Ovary (tissue), 9 donors: ENCODE data around the gene GLI3. TPM values are rescaled to one million over a fixed set of nuclear protein-coding genes. Genes with fewer than 3 reads are reported as not detected.

Experiments used
- DNase-seq, 5 donors: peaks; one replicate each; pipeline ENCODE4 v3.0.0-alpha.2; 2019 to 2020
- H3K27ac ChIP-seq, 2 donors: fragments of 200-600 bp; one replicate each; pipeline versions ENCODE4 v1.5.1 to v1.8.0; 2019 to 2022
- H3K27me3 ChIP-seq: fragments of 200-600 bp; one replicate; pipeline ENCODE4 v1.8.0; 2022
- H3K36me3 ChIP-seq: fragments of 200-600 bp; sonication (generic); one replicate; pipeline ENCODE4 v1.5.1; 2019
- H3K4me1 ChIP-seq: one replicate; pipeline ENCODE4 v1.8.1; 2013; ENCODE audit warnings: mild to moderate bottlenecking, moderate library complexity; ENCODE audit not compliant: insufficient read depth
- H3K4me3 ChIP-seq: fragments of 200-600 bp; sonication (generic); one replicate; pipeline ENCODE4 v1.5.1; 2017
- H3K9me3 ChIP-seq, 2 donors: fragments of 200-600 bp in 1 of 2; sonication (generic) in 1 of 2; one replicate each; pipeline versions ENCODE4 v1.5.1 to v1.8.1; 2013 to 2019; ENCODE audit warnings: mild to moderate bottlenecking in 1 of 2, moderate library complexity in 1 of 2
- EP300 ChIP-seq: sonication (generic); formaldehyde crosslinking; IDR thresholded peaks from one replicate; pipeline ENCODE4 v1.6.1; 2017; ENCODE audit warnings: antibody characterized with exemption
- POLR2A ChIP-seq: fragments of 450-650 bp; IDR thresholded peaks from one replicate; pipeline ENCODE4 v1.6.1; 2017; ENCODE audit warnings: antibody characterized with exemption, mild to moderate bottlenecking, moderate library complexity
- WGBS, 3 donors: extraction: QIAGEN DNeasy Blood & Tissue Kit in 1 of 3; methylation state at CpG; one replicate each; pipeline versions ENCODE4 v1.1.5 to v1.1.7; 2013 to 2017; 5-methylcytosine and 5-hydroxymethylcytosine counted together
- intact Hi-C, 4 donors: fragments of 100-400 bp; cut with DNase I; formaldehyde crosslinking; loops; one replicate each; pipeline versions ENCODE4 v1.11.0 to v1.15.1; 2022 to 2023
- polyA plus RNA-seq, 2 donors: library from polyadenylated mRNA; stranded (reverse); fragments of 200-250 nt in 1 of 2; fragments of 350-450 nt in 1 of 2; fragmentation: Illumina TruSeq in 1 of 2; extraction: RNeasy Lipid Tissue Mini Kit (QIAGEN cat#74804) in 1 of 2; gene quantifications; one replicate each; pipeline ENCODE4 v1.2.3, GENCODE V29; 2013 to 2014
- total RNA-seq, 7 donors: library from RNA; depleted of rRNA in 2 of 7; stranded (reverse); fragments of >200 nt in 2 of 7; fragmentation: NEBNext Ultra II Directional in 3 of 7; extraction: Animal tissue kit (Norgen Biotek cat#: 25700) in 3 of 7; gene quantifications; one replicate each; pipeline versions ENCODE4 v1.1.0 to v1.2.4, GENCODE V29; 2016 to 2023
- TF ChIP-seq, protein P1 (sequence below), 3 donors: fragments of 450-650 bp in 2 of 3; fragments of 200-600 bp in 1 of 3; IDR thresholded peaks; one replicate each; pipeline versions ENCODE4 v1.5.1 to v1.8.0; 2016 to 2022; ENCODE audit warnings: antibody characterized with exemption in 3 of 3, mild to moderate bottlenecking in 1 of 3
- donor health status: DM: no; HTN: no; CAD: no; lungs with moderate emphysema.
- donor health status: DM: no; HTN: no; CAD: no.
- donor health status: Bipolar disorder and iron deficiency.
- donor health status: DM: yes; HTN: yes; CAD: no.
- donor health status: DM: no; HTN: no; CAD: no.
- donor health status: DM: yes; HTN: yes; CAD: no.

Gene GLI3
- total and polyA plus RNA-seq, 9 donors, result 9.5 to 67.1 (median 50.5) TPM

DNA sequence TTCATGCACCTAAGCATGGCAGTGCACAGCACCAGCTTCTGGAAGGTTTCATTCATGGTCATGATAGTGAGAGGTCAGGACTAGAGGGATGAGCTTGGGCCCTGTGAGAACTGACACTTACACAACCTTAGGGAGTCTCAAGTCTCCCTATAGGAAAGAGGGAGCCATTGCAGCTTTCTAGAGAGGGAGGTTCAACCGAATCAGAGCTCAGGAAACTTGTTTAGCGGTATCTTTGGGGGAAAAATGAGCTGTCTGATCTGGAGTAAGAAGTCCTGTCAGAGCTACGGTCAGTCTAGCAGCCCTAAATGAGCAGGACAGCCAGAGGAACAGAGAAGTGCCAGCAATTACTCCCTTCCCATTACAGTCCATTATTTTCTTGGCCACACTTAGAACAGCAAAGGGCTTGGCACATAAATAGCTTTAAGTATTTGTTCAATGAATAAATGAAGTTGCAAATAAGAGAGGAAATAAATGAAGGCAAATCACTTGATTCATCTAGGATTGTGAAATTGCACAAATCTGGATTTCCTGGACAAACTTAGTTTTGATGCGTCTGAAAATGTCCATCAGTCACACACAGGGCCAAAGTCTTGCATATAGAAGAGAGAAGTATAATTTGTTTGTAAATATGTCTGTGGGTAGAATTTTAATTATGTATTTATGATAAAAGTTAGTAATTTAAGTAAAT lies 262.0 kb downstream of the GLI3 start:
- Histone ChIP-seq H3K4me1 (peaks cover 1% of the 10 kb centered on the region), H3K27me3 (no peaks in the 10 kb centered on the region), H3K9me3 (no peaks in the 10 kb centered on the region), H3K4me3 (no peak overlapping the region), H3K27ac (no peak overlapping the region), H3K36me3 (no peaks in the 10 kb centered on the region)
- TF ChIP-seq POLR2A (no peak), EP300 (no peak)
- TF ChIP-seq, protein P1, sequence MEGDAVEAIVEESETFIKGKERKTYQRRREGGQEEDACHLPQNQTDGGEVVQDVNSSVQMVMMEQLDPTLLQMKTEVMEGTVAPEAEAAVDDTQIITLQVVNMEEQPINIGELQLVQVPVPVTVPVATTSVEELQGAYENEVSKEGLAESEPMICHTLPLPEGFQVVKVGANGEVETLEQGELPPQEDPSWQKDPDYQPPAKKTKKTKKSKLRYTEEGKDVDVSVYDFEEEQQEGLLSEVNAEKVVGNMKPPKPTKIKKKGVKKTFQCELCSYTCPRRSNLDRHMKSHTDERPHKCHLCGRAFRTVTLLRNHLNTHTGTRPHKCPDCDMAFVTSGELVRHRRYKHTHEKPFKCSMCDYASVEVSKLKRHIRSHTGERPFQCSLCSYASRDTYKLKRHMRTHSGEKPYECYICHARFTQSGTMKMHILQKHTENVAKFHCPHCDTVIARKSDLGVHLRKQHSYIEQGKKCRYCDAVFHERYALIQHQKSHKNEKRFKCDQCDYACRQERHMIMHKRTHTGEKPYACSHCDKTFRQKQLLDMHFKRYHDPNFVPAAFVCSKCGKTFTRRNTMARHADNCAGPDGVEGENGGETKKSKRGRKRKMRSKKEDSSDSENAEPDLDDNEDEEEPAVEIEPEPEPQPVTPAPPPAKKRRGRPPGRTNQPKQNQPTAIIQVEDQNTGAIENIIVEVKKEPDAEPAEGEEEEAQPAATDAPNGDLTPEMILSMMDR (IDR thresholded peaks at IDR 0.05), result no peak
- no peak for DNase-seq
- 85 to 94% (median 91%) methylated on average over 4 of the region's 4 CpGs for WGBS, 3 donors
- intact Hi-C loops, result loop anchor here in 2 of 4 donors (5.0 to 10.0 kb wide), 3 partner anchors 272 to 860 kb away; no protein-coding TSS in a partner anchor

DNA sequence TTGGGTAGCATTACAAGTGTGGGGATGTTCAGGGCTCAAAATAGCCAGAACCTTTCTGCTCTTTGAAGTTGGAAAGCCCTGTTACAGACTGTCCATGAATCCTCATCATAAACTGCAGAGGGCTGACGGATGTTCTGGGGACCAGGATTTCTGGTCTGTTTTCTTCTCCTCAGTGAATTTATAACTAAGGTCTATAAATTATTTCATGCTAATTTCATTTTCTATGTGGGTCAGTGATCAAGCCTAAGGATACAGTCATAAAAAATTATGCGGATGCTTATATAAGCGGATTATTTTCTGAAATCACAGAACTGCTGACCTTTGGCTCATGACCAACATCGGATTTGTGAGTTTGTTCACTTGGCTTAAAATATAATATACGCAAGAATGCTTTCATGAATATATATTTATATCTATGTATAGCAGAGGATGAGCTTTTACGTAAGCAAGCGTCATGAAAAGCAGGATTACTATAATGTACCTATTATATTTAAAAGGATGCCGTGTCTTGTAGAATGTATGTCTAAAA lies 263.7 kb downstream of the GLI3 start:
- 90 to 93% (median 92%) methylated on average over 8 of the region's 8 CpGs for WGBS, 3 donors
- no peak for DNase-seq
- TF ChIP-seq EP300, result no peak
- TF ChIP-seq, protein P1 (IDR thresholded peaks at IDR 0.05), result no peak
- no peak for TF ChIP-seq POLR2A
- Histone ChIP-seq H3K4me3 (no peak overlapping the region), H3K27me3 (no peaks in the 10 kb centered on the region), H3K4me1 (no peaks in the 10 kb centered on the region), H3K9me3 (no peaks in the 10 kb centered on the region), H3K36me3 (no peaks in the 10 kb centered on the region), H3K27ac (no peak overlapping the region)
- intact Hi-C loops, result loop anchor here in 2 of 4 donors (10.0 kb wide), 2 partner anchors 722 to 862 kb away; no protein-coding TSS in a partner anchor

DNA sequence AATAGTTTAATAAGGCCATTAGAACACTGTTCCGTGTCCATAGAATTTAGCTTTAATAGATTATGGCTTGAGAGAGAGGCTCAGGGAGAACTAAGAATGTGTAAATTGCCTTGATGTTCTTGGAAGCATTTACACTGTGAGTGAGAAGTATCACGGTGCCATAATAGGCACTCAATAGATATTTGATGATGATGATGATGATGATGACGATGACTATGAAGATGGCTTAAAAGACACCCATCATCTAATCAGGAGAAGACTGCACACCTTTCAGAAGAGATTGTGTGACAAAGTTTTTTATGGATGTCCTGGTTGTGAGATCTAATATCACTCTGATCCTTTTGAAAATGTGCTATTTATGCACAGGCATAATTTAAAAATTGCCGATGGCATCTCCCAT lies 264.2 kb downstream of the GLI3 start:
- 93 to 97% (median 97%) methylated on average over 4 of the region's 4 CpGs for WGBS, 3 donors
- DNase-seq, result no peak
- Histone ChIP-seq H3K27me3 (no peaks in the 10 kb centered on the region), H3K27ac (no peak overlapping the region), H3K36me3 (no peaks in the 10 kb centered on the region), H3K4me1 (no peaks in the 10 kb centered on the region), H3K4me3 (no peak overlapping the region), H3K9me3 (no peaks in the 10 kb centered on the region)
- no peak for TF ChIP-seq EP300
- intact Hi-C loops, result loop anchor here in 2 of 4 donors (10.0 kb wide), 2 partner anchors 722 to 862 kb away; no protein-coding TSS in a partner anchor

DNA sequence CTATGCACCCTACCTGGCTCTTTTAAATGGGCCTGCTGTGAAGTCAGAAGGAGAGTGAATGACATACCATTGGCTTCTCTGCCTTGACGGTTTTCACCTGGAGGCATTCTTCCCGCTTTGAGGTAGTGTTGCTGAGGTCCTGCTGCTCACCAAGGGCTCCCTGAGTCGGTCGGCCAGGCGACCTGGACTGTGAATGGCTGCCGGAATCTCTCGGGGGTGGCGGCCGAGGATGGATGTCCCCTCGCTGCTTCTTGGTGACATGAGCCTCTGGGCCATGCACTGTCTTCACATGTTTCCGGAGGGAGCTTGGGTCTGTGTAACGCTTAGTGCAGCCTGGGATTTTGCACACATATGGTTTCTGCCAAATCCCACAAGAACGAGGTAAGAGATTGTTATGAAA lies 264.7 kb downstream of the GLI3 start:
- no peaks in the 10 kb centered on the region for H3K4me1 ChIP-seq
- H3K9me3 ChIP-seq, result no peaks in the 10 kb centered on the region
- no peaks in the 10 kb centered on the region for H3K27me3 ChIP-seq
- no peak for DNase-seq
- TF ChIP-seq EP300, result no peak
- TF ChIP-seq, protein P1 (IDR thresholded peaks at IDR 0.05), result no peak
- no peak for TF ChIP-seq POLR2A
- WGBS, 3 donors, result 91 to 93% (median 92%) methylated on average over 13 of the region's 13 CpGs
- intact Hi-C loops, result loop anchor here in 2 of 4 donors (10.0 kb wide), 2 partner anchors 723 to 863 kb away; no protein-coding TSS in a partner anchor
- no peaks in the 10 kb centered on the region for H3K36me3 ChIP-seq
- no peak overlapping the region for H3K4me3 ChIP-seq
- no peak overlapping the region for H3K27ac ChIP-seq

DNA sequence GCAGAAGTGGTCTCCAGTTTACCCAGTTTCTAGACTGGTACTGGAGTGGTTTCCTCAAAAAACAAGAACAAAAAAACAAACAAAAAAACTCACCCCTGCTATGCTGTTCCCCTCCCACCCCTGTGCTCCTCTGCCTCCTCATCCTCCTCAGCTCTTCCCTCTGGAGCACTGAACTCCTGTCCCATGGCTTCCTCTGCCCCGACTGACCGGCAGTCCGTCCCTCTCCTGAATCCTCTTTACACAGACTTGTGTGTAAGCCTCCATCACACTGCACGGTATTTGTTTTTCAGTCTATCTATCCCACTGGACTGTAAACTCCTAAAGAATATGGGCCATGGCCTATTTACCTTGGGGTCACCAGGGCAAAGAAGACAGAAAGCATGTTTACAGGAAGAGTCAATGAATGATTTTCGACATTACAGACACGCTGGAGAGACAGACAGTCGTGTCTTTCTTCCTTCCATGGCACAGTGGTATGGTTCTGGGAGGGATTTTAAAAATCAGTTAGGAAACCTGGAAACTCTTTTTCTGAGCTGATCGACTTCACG lies 265.3 kb downstream of the GLI3 start:
- DNase-seq, result no peak
- H3K9me3 ChIP-seq, result no peaks in the 10 kb centered on the region
- no peaks in the 10 kb centered on the region for H3K27me3 ChIP-seq
- no peak overlapping the region for H3K27ac ChIP-seq
- WGBS, 3 donors, result 93 to 96% (median 95%) methylated on average over 9 of the region's 9 CpGs
- H3K4me3 ChIP-seq, result no peak overlapping the region
- H3K36me3 ChIP-seq, result no peaks in the 10 kb centered on the region
- H3K4me1 ChIP-seq, result peaks cover 2% of the 10 kb centered on the region
- TF ChIP-seq EP300, result no peak
- TF ChIP-seq, protein P1 (IDR thresholded peaks at IDR 0.05), result no peak
- no peak for TF ChIP-seq POLR2A
- intact Hi-C loops, result loop anchor here in 2 of 4 donors (10.0 kb wide), 2 partner anchors 723 to 863 kb away; no protein-coding TSS in a partner anchor
